ENCODE measurements around the gene SORCS2.

The SORCS2 gene

DNA sequence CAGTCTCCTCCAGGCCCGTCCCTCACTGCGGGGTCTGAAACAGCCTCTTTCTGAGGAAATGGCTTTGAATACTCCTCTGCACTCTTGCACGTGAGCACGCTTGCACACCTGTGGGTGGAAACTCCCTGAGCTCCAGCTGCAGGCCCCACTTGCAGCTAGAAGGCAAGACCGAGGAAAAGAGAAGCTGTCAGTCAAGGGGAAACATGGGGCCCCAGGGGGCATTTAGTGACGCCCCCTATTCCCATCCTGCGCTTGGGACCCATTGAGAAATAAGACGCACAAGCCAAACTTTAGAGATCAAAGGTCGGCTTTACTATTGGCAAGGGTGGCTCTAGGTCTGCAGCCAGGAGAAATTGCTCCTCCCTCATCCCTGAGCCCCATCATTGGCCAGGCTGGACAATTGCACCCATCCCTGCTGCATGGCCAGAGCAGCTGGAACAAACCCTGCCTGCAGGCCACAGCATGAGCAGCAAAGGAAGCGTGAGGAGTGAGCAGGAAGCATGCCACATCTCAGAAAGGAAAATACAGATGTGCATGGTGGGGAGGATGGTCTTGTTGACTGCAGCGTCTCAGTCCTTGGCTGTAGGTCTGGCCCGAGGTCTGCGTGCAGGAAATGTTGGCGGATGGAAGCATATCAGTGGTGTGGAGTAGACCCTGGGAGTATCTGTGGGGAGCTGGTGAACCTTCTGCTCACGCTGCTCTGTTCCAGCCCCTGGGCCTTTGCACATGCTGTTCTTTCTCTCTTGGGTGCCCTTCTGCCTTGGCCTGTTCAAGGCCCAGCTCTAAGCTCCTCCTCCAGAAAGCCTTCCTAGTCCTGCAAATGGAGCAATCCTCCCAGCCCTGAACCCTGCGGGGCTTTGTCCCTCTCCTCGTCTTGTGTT is 148.5 kb downstream of the SORCS2 start:
- no peaks in the 10 kb centered on the region for H3K36me3 ChIP-seq (ENCODE audit: control insufficient read depth, insufficient read depth, low read length)
- no peaks in the 10 kb centered on the region for H3K9me3 ChIP-seq (ENCODE audit: control insufficient read depth, insufficient read depth, low read length)
- no peak overlapping the region for H3K9ac ChIP-seq (ENCODE audit: low read depth, low read length)
- H3K4me1 ChIP-seq (ENCODE audit: control insufficient read depth, insufficient read depth, low read length): no peaks in the 10 kb centered on the region
- H3K4me3 ChIP-seq (ENCODE audit: low read depth, low read length): no peak overlapping the region
- H3K27me3 ChIP-seq (ENCODE audit: control insufficient read depth, insufficient read depth, low read length): no peaks in the 10 kb centered on the region

DNA sequence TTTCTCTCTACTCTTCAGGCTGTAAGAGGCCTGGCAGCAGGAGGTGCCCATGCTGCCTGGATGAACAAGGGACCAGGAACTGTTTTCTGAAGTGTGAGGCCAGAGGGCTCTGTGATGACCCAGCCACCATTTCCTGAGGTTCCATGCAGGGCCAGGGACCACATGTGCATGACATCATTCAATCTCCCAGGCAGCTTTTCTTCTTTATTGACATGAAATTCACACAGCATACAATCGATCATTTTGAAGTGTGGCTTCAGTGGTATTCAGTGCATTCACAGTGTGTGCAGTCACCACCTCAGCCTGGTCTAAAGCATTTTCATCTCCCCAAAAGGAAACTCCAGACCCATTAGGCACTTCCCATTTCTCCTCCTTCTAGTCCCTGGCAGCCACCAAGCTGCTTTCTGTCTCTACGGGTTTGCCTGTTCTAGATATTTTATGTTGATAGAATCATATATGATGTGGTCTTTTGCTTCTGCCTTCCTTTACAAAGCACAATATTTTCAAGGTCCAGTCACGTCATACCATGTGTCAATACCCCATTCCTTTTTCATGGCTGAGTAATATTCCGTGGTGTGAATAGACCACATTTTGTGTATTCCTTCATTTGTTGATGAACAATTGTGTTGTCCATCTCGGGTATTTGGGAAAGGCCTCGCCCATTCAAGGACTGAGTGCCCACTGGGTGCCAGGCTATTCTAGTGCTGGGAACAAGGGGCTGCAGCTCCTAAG is 149.3 kb downstream of the SORCS2 start:
- Histone ChIP-seq H3K9me3 (ENCODE audit: control insufficient read depth, insufficient read depth, low read length) (no peaks in the 10 kb centered on the region), H3K4me1 (ENCODE audit: control insufficient read depth, insufficient read depth, low read length) (no peaks in the 10 kb centered on the region), H3K4me3 (ENCODE audit: low read depth, low read length) (no peak overlapping the region), H3K9ac (ENCODE audit: low read depth, low read length) (no peak overlapping the region), H3K36me3 (ENCODE audit: control insufficient read depth, insufficient read depth, low read length) (no peaks in the 10 kb centered on the region), H3K27me3 (ENCODE audit: control insufficient read depth, insufficient read depth, low read length) (no peaks in the 10 kb centered on the region)

DNA sequence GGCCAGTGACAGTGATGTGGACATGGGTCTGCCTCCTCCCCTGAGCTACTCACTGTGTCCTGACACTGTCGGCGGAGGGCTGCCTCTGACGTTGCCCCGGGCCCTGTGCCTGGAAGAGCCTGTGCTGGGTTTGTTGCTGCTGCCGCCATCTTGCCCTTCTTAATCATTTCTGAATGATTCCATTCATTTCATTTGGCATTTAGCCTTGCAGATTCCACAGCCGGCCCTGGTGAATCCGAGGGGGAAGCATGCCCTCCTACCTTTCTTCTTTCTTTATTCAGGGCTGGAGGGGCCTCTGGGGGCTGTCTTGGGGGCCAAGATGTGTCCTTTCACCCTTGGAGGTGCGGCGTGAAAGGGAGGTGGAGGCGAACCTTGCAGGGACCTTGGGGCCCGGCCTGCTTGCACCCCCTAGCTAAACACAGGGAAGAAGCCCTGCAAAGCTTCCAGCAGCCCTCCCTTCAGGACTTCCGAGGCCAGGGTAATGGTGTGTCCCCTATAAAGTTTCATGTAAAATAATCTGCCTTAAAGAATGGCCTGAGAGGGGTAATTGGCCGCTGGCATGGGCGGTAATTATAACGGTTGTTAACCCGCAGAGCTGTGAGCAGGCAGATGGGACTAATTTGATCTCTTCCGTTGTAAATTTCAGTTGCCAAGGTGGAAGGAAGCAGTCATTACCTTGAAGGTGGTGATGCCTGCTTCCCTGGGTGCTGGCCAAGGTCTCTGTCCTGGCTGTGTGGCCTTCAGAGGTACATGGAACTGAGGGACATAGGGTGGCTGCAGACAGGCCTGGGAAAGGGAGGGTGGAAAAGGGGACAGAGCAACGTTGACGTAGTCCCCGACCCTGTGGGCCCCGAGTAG is 150.1 kb downstream of the SORCS2 start:
- H3K27me3 ChIP-seq (ENCODE audit: control insufficient read depth, insufficient read depth, low read length): no peaks in the 10 kb centered on the region
- H3K36me3 ChIP-seq (ENCODE audit: control insufficient read depth, insufficient read depth, low read length): no peaks in the 10 kb centered on the region
- no peaks in the 10 kb centered on the region for H3K4me1 ChIP-seq (ENCODE audit: control insufficient read depth, insufficient read depth, low read length)

DNA sequence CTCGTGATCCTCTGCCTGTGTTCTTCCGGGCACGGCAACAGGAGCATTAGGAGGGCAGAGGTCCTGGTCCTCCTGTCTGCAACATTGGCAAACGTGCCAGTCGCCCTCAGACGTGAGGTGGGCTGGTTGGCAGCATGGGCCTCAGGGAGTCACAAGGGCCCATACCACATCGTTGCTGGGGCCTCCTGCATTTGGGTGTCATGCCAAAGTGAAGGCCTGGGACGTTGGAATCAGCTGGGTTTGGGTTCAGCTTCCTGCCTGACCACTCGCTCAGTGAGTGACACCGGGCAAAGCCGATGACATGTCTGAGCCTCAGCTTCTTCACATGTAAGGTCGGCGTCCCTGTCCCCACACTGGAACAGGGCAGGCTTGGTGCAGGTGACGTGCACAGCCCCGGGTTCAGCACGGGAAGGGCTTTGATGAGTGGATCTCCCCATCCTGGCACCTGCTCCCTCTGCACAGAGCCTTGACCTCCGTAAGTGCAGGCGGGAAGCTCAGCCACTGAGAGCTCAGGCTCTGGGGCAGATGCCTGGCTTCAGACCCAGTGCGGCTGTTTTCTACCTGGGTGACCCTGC is 150.8 kb downstream of the SORCS2 start:
- no peaks in the 10 kb centered on the region for H3K4me1 ChIP-seq (ENCODE audit: control insufficient read depth, insufficient read depth, low read length)

More for the DNA sequence above, 150.1 kb downstream of the SORCS2 start:
- no peak overlapping the region for H3K9ac ChIP-seq (ENCODE audit: low read depth, low read length)
- no peak overlapping the region for H3K4me3 ChIP-seq (ENCODE audit: low read depth, low read length)
- H3K9me3 ChIP-seq (ENCODE audit: control insufficient read depth, insufficient read depth, low read length): no peaks in the 10 kb centered on the region

GRCh38 chr4:7343950-7344349 is 151.6 kb downstream of the SORCS2 start:
- no peaks in the 10 kb centered on the region for H3K27me3 ChIP-seq (ENCODE audit: control insufficient read depth, insufficient read depth, low read length)
- H3K36me3 ChIP-seq (ENCODE audit: control insufficient read depth, insufficient read depth, low read length): no peaks in the 10 kb centered on the region
- H3K4me3 ChIP-seq (ENCODE audit: low read depth, low read length): no peak overlapping the region
- no peaks in the 10 kb centered on the region for H3K4me1 ChIP-seq (ENCODE audit: control insufficient read depth, insufficient read depth, low read length)
- H3K9ac ChIP-seq (ENCODE audit: low read depth, low read length): no peak overlapping the region
- no peaks in the 10 kb centered on the region for H3K9me3 ChIP-seq (ENCODE audit: control insufficient read depth, insufficient read depth, low read length)

More for the DNA sequence above, 150.8 kb downstream of the SORCS2 start:
- Histone ChIP-seq H3K36me3 (ENCODE audit: control insufficient read depth, insufficient read depth, low read length) (no peaks in the 10 kb centered on the region), H3K9ac (ENCODE audit: low read depth, low read length) (no peak overlapping the region), H3K4me3 (ENCODE audit: low read depth, low read length) (no peak overlapping the region), H3K9me3 (ENCODE audit: control insufficient read depth, insufficient read depth, low read length) (no peaks in the 10 kb centered on the region), H3K27me3 (ENCODE audit: control insufficient read depth, insufficient read depth, low read length) (no peaks in the 10 kb centered on the region)

- Histone ChIP-seq H3K4me3 (ENCODE audit: low read depth, low read length) (no peak overlapping the region), H3K36me3 (ENCODE audit: control insufficient read depth, insufficient read depth, low read length) (no peaks in the 10 kb centered on the region), H3K9me3 (ENCODE audit: control insufficient read depth, insufficient read depth, low read length) (no peaks in the 10 kb centered on the region), H3K4me1 (ENCODE audit: control insufficient read depth, insufficient read depth, low read length) (no peaks in the 10 kb centered on the region), H3K27me3 (ENCODE audit: control insufficient read depth, insufficient read depth, low read length) (no peaks in the 10 kb centered on the region), H3K9ac (ENCODE audit: low read depth, low read length) (no peak overlapping the region)
Measured at GRCh38 chr4:7344636-7345155, 152.4 kb downstream of the SORCS2 start.

DNA sequence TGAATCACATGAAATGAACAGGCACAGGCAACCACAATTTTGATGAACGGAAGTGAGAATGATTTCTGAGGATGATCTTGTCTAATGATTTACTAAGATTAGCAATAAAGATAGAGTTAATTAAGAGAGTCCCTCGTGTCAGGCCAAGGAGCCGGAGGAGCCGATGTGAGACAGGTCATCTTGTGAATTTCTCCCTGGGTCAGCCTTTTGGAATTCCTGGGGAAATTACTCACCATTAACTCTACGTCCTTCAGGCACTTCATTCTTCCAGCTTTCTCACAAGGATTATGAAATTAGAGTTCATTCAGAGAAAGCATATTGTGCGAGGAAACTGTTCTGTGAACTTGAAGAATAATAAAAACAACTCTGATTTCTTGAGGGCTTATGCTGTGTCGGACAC is 155.6 kb downstream of the SORCS2 start:
- H3K4me3 ChIP-seq (ENCODE audit: low read depth, low read length): no peak overlapping the region
- H3K27me3 ChIP-seq (ENCODE audit: control insufficient read depth, insufficient read depth, low read length): no peaks in the 10 kb centered on the region

GRCh38 chr4:7348946-7349900 is 156.9 kb downstream of the SORCS2 start:
- Histone ChIP-seq H3K4me1 (ENCODE audit: control insufficient read depth, insufficient read depth, low read length) (no peaks in the 10 kb centered on the region), H3K9me3 (ENCODE audit: control insufficient read depth, insufficient read depth, low read length) (no peaks in the 10 kb centered on the region), H3K36me3 (ENCODE audit: control insufficient read depth, insufficient read depth, low read length) (no peaks in the 10 kb centered on the region), H3K9ac (ENCODE audit: low read depth, low read length) (no peak overlapping the region), H3K4me3 (ENCODE audit: low read depth, low read length) (no peak overlapping the region), H3K27me3 (ENCODE audit: control insufficient read depth, insufficient read depth, low read length) (no peaks in the 10 kb centered on the region)

More for the DNA sequence above, 155.6 kb downstream of the SORCS2 start:
- Histone ChIP-seq H3K4me1 (ENCODE audit: control insufficient read depth, insufficient read depth, low read length) (no peaks in the 10 kb centered on the region), H3K9ac (ENCODE audit: low read depth, low read length) (no peak overlapping the region), H3K9me3 (ENCODE audit: control insufficient read depth, insufficient read depth, low read length) (no peaks in the 10 kb centered on the region), H3K36me3 (ENCODE audit: control insufficient read depth, insufficient read depth, low read length) (no peaks in the 10 kb centered on the region)

GRCh38 chr4:7350396-7350795 is 158.1 kb downstream of the SORCS2 start:
- H3K4me1 ChIP-seq (ENCODE audit: control insufficient read depth, insufficient read depth, low read length): no peaks in the 10 kb centered on the region
- H3K4me3 ChIP-seq (ENCODE audit: low read depth, low read length): no peak overlapping the region
- H3K9me3 ChIP-seq (ENCODE audit: control insufficient read depth, insufficient read depth, low read length): no peaks in the 10 kb centered on the region
- H3K27me3 ChIP-seq (ENCODE audit: control insufficient read depth, insufficient read depth, low read length): no peaks in the 10 kb centered on the region
- no peak overlapping the region for H3K9ac ChIP-seq (ENCODE audit: low read depth, low read length)
- H3K36me3 ChIP-seq (ENCODE audit: control insufficient read depth, insufficient read depth, low read length): no peaks in the 10 kb centered on the region

GRCh38 chr4:7351014-7351413 is 158.7 kb downstream of the SORCS2 start:
- Histone ChIP-seq H3K27me3 (ENCODE audit: control insufficient read depth, insufficient read depth, low read length) (no peaks in the 10 kb centered on the region), H3K4me1 (ENCODE audit: control insufficient read depth, insufficient read depth, low read length) (no peaks in the 10 kb centered on the region), H3K9me3 (ENCODE audit: control insufficient read depth, insufficient read depth, low read length) (no peaks in the 10 kb centered on the region), H3K36me3 (ENCODE audit: control insufficient read depth, insufficient read depth, low read length) (no peaks in the 10 kb centered on the region), H3K4me3 (ENCODE audit: low read depth, low read length) (no peak overlapping the region), H3K9ac (ENCODE audit: low read depth, low read length) (no peak overlapping the region)

Data from iPS-15b (cell line).